ENCODE data around the gene APPL1. TPM values are rescaled to one million over a fixed set of nuclear protein-coding genes. Genes with fewer than 3 reads are reported as not detected.
A peak's percentile ranks its signal among the peaks of the same experiment; 100 is the strongest.

The APPL1 gene
- total and polyA plus RNA-seq, 2 of the 8 experiments (the other 6 are each of a cell fraction or from before 2014, with no cell fraction given), result 9.4 to 34.4 TPM

DNA sequence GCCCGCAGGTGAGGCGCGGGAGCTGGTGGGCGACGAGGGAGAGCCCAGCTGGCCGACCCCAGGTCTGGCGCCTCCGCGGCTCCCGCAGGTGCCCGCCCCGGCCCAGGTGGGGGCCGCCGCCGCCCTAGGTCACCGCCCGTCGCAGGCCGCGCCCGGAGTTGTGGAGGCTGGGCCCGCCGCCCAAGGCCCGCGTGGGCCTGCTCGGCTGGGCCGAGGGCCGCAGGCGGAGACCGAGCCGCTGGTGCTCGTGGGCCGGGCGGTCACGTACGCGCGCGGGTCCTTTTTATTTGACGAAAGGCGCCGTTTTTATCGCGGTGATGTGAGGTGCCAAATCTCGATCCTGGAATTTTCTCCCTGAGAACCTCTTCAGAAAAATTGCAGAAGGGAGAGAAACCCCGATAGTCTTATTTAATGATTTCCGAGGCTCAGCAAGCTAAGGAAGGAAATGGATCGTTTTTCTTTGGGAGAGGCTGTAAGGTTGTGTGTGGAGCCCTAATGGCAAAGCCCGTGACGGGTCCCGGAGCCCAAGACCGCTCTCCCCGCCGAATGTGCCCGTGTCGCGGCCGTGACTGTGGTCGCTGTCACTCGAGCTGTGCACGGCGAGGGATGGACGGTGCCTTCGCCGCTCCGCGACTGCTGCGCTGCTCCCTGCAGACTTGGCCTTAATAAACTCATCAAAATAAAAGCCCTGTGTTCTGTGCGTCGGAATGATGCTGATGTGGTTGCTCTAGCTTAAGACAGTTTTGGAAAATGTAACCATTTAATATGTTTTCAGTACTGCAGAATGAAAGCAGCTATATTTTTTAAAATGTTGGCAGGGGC lies 612 bp downstream of the APPL1 start (continued):
- TF ChIP-seq SIN3A (conservative IDR thresholded peaks at IDR 0.05 in 1 of 2, IDR thresholded peaks at IDR 0.05 in 1 of 2; ENCODE audit: low read depth in 1 of 2, low read length in 2 of 2), result peak in 1 of 2 experiments; percentile 4; a peak in 1 of 4 replicates

Data from H1 (cell line).